HCT116 (cell line): ENCODE measurements around the gene TPX2.

Source experiments
- CTCF ChIP-seq, 3 experiments: fragments of 200-600 bp in 1 of 3; sonication (generic) in 1 of 3; IDR thresholded peaks in 2 of 3; conservative IDR thresholded peaks in 1 of 3; 2 replicates each; pipeline ENCODE4 v1.5.1; 2012 to 2017; ENCODE audit warnings: low read depth in 2 of 3, low read length in 2 of 3, antibody characterized with exemption in 1 of 3, borderline replicate concordance in 1 of 3, control low read depth in 1 of 3, mild to moderate bottlenecking in 1 of 3, mixed read lengths in 1 of 3, mixed run types in 1 of 3, moderate library complexity in 1 of 3; ENCODE audit not compliant: insufficient read depth in 1 of 3
- EZH2 ChIP-seq: fragments of 200-600 bp; sonication (generic); IDR thresholded peaks from 2 replicates; pipeline ENCODE4 v1.6.1; 2017; ENCODE audit warnings: antibody characterized with exemption, mixed run types
- POLR2A ChIP-seq: IDR thresholded peaks from 2 replicates; pipeline ENCODE4 v1.7.0; 2011; ENCODE audit warnings: borderline replicate concordance; ENCODE audit not compliant: insufficient read depth, insufficient read length; ENCODE audit errors: extremely low read depth
- RAD21 ChIP-seq: IDR thresholded peaks from 2 replicates; pipeline ENCODE4 v1.6.1; 2012; ENCODE audit warnings: low read depth, mild to moderate bottlenecking
- SRF ChIP-seq: IDR thresholded peaks from 2 replicates; pipeline ENCODE4 v1.6.1; 2012; ENCODE audit warnings: low read depth
- TF ChIP-seq, protein P1 (sequence below): IDR thresholded peaks from 2 replicates; pipeline ENCODE4 v1.6.1; 2012

DNA sequence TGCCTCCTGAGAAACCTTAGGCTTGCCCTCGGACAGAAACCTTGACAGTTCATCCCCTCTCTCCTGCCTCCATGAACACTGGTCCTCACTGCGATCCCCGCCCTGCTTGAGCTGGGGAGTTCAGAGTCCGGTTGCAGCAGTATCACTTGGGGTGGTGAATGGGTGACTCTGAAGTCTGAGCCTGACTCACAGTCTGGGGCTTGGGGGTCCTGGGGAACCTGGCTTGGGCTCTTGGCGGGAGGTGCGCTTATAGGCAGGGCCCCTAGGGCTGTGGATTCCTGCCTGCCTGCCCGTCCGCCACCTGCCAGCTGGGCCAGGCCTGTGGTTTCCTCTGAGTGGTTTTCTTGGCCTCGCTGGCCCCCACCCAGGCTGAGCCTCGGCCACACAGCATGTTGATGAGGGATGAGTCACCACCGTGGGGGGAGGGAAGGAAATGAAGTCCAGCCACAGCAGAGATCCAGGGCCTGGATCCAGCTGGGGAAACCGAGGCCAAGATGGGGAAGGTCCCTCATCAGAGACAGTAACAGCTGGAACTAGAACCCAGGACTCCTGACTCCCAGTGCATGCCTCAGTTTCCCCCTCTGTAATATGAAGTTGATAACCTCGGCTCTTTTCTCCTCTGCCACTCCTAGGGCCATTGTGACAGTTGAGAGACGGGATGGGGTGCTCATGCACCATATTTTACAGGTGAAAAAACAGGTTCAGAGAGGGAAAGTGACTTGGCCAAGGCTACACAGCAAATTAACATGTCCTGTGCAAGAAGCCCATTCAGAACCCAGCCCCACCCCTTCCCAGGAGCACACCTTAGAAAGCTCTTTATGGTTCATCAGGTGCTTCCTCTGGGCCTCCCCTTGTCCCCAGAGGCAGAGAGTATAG lies 97.1 kb downstream of the TPX2 start:
- no peak for TF ChIP-seq CTCF (IDR thresholded peaks at IDR 0.05 in 2 of 3, conservative IDR thresholded peaks at IDR 0.05 in 1 of 3; ENCODE audit: borderline replicate concordance in 1 of 3, insufficient read depth in 1 of 3, low read depth in 2 of 3, low read length in 2 of 3)
- no peak for TF ChIP-seq POLR2A
- no peak for TF ChIP-seq EZH2
- no peak for TF ChIP-seq SRF
- no peak for TF ChIP-seq RAD21
- TF ChIP-seq, protein P1, sequence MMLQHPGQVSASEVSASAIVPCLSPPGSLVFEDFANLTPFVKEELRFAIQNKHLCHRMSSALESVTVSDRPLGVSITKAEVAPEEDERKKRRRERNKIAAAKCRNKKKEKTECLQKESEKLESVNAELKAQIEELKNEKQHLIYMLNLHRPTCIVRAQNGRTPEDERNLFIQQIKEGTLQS, result no peak
